IMR-90 (cell line): Measurements from ENCODE around the gene EBF3. TPM values are rescaled to one million over a fixed set of nuclear protein-coding genes. Genes with fewer than 3 reads are reported as not detected.

Source experiments
- ATAC-seq: fragments of 200-7000 bp; cut with Tn5 transposase; 2 replicates; pipeline ENCODE4 v1.9.1; 2020; ENCODE audit warnings: low read depth, mild to moderate bottlenecking, moderate library complexity
- BruUV-seq: library from RNA; stranded (reverse); fragments of 400-500 nt; replicated peaks from 2 replicates; lab custom pipeline; 2021; lab: Mats Ljungman, UMichigan
- CTCF ChIA-PET: fragments of 300-600 bp; formaldehyde crosslinking; extraction: SDS; loops from one replicate; lab custom pipeline; 2021; ENCODE audit warnings: antibody characterized with exemption; lab: Yijun Ruan, JAX
- POLR2A ChIA-PET: fragments of 300-600 bp; sonication (Branson Sonifier 250); formaldehyde crosslinking; loops from one replicate; lab custom pipeline; 2022; ENCODE audit warnings: antibody characterized with exemption; ENCODE audit not compliant: unreplicated experiment; lab: Charles Lee
- DNase-seq: peaks from one replicate; pipeline ENCODE4 v3.0.0; 2013
- H2AFZ ChIP-seq: replicated peaks from 2 replicates; pipeline ENCODE3; 2013; ENCODE audit warnings: low read length, mild to moderate bottlenecking; ENCODE audit not compliant: poor library complexity
- H2AK5ac ChIP-seq: 2 replicates; pipeline ENCODE4 v1.6.1; 2013; ENCODE audit warnings: low read depth, low read length, inconsistent platforms
- H2AK9ac ChIP-seq: replicated peaks from 2 replicates; pipeline ENCODE3; 2013; ENCODE audit warnings: mild to moderate bottlenecking, low read depth, low read length, moderate library complexity; ENCODE audit not compliant: poor library complexity
- H2BK120ac ChIP-seq: 2 replicates; pipeline ENCODE4 v1.6.1; 2013; ENCODE audit warnings: low read depth, low read length, inconsistent platforms
- H2BK15ac ChIP-seq: 3 replicates; pipeline ENCODE4 v1.6.1; 2013; ENCODE audit warnings: low read depth, low read length, inconsistent platforms
- H2BK20ac ChIP-seq: 2 replicates; pipeline ENCODE4 v1.6.1; 2013; ENCODE audit warnings: low read depth, mild to moderate bottlenecking, inconsistent platforms, low read length, moderate library complexity
- H2BK5ac ChIP-seq: 2 replicates; pipeline ENCODE4 v1.6.1; 2013; ENCODE audit warnings: mild to moderate bottlenecking, low read depth, low read length, inconsistent platforms; ENCODE audit not compliant: poor library complexity, severe bottlenecking
- H3K14ac ChIP-seq: replicated peaks from 2 replicates; pipeline ENCODE4 v1.6.1; 2013; ENCODE audit warnings: low read depth, low read length, inconsistent platforms
- H3K18ac ChIP-seq: 2 replicates; pipeline ENCODE4 v1.6.1; 2013; ENCODE audit warnings: low read depth, low read length, control low read depth
- H3K23ac ChIP-seq: 2 replicates; pipeline ENCODE4 v1.6.1; 2013; ENCODE audit warnings: low read depth, low read length, inconsistent platforms
- H3K27ac ChIP-seq: 2 replicates; pipeline ENCODE4 v1.5.1; 2013; ENCODE audit warnings: mild to moderate bottlenecking, control low read depth, low read length; ENCODE audit not compliant: insufficient read depth
- H3K27me3 ChIP-seq: 2 replicates; pipeline ENCODE4 v1.6.1; 2013; ENCODE audit warnings: low read length; ENCODE audit not compliant: control insufficient read depth, insufficient read depth
- H3K36me3 ChIP-seq: 2 replicates; pipeline ENCODE4 v1.6.1; 2013; ENCODE audit warnings: low read length, mixed read lengths; ENCODE audit not compliant: control insufficient read depth, insufficient read depth
- H3K4ac ChIP-seq: 2 replicates; pipeline ENCODE4 v1.6.1; 2013; ENCODE audit warnings: low read depth, low read length, inconsistent platforms
- H3K4me1 ChIP-seq: 2 replicates; pipeline ENCODE4 v1.6.1; 2013; ENCODE audit warnings: low read length, mixed read lengths; ENCODE audit not compliant: control insufficient read depth, insufficient read depth
- H3K4me2 ChIP-seq: 2 replicates; pipeline ENCODE4 v1.6.1; 2013; ENCODE audit warnings: low read depth, mild to moderate bottlenecking, control low read depth, low read length, moderate library complexity
- H3K4me3 ChIP-seq: 2 replicates; pipeline ENCODE4 v1.5.1; 2013; ENCODE audit warnings: low read depth, mild to moderate bottlenecking, control low read depth, low read length, moderate library complexity; ENCODE audit not compliant: insufficient read depth
- H3K56ac ChIP-seq: 2 replicates; pipeline ENCODE4 v1.6.1; 2013; ENCODE audit warnings: low read length, inconsistent platforms; ENCODE audit not compliant: insufficient read depth; ENCODE audit errors: extremely low read depth
- H3K79me1 ChIP-seq, 2 experiments: 2 replicates each; pipeline ENCODE4 v1.6.1; 2013; ENCODE audit warnings: low read length in 2 of 2, inconsistent platforms in 1 of 2, low read depth in 1 of 2
- H3K9ac ChIP-seq: 2 replicates; pipeline ENCODE4 v1.6.1; 2013; ENCODE audit warnings: low read depth, low read length, control low read depth
- H3K9me1 ChIP-seq: 2 replicates; pipeline ENCODE4 v1.6.1; 2013; ENCODE audit warnings: low read length, inconsistent platforms; ENCODE audit not compliant: insufficient read depth
- H3K9me3 ChIP-seq: 2 replicates; pipeline ENCODE4 v1.6.1; 2013; ENCODE audit warnings: low read length; ENCODE audit not compliant: control insufficient read depth, insufficient read depth
- H4K20me1 ChIP-seq: 2 replicates; pipeline ENCODE4 v1.6.1; 2013; ENCODE audit warnings: low read length, inconsistent platforms; ENCODE audit not compliant: insufficient read depth
- H4K5ac ChIP-seq: 2 replicates; pipeline ENCODE4 v1.6.1; 2013; ENCODE audit warnings: mild to moderate bottlenecking, low read depth, low read length, control low read depth
- H4K8ac ChIP-seq, 2 experiments: 2 replicates each; pipeline ENCODE4 v1.6.1; 2013; ENCODE audit warnings: low read depth in 2 of 2, low read length in 2 of 2, control low read depth in 1 of 2, inconsistent platforms in 1 of 2
- H4K91ac ChIP-seq: 2 replicates; pipeline ENCODE4 v1.6.1; 2013; ENCODE audit warnings: low read depth, low read length, inconsistent platforms; ENCODE audit not compliant: insufficient read depth
- BHLHE40 ChIP-seq: fragments of 150-350 bp; IDR thresholded peaks from 2 replicates; pipeline ENCODE4 v1.6.1; 2016; ENCODE audit warnings: mild to moderate bottlenecking, low read depth, low read length
- CHD1 ChIP-seq: IDR thresholded peaks from 2 replicates; pipeline ENCODE4 v1.6.1; 2012; ENCODE audit warnings: low read depth, low read length, improper control_type of control experiment
- CTCF ChIP-seq: conservative IDR thresholded peaks from 2 replicates; pipeline ENCODE4 v1.5.1; 2012; ENCODE audit warnings: mild to moderate bottlenecking, low read depth, low read length, improper control_type of control experiment
- ELK1 ChIP-seq: fragments of 150-350 bp; IDR thresholded peaks from 2 replicates; pipeline ENCODE4 v1.6.1; 2016; ENCODE audit warnings: low read depth, mild to moderate bottlenecking, low read length, moderate library complexity, borderline replicate concordance
- FOS ChIP-seq: fragments of 150-350 bp; IDR thresholded peaks from 2 replicates; pipeline ENCODE4 v1.6.1; 2016; ENCODE audit warnings: low read depth, low read length
- MAFK ChIP-seq: IDR thresholded peaks from 2 replicates; pipeline ENCODE4 v1.6.1; 2012; ENCODE audit warnings: low read depth, low read length, improper control_type of control experiment
- MAZ ChIP-seq: IDR thresholded peaks from 2 replicates; pipeline ENCODE4 v1.6.1; 2012; ENCODE audit warnings: low read depth, mild to moderate bottlenecking, low read length, improper control_type of control experiment, moderate library complexity, borderline replicate concordance
- MXI1 ChIP-seq: IDR thresholded peaks from 2 replicates; pipeline ENCODE4 v1.6.1; 2012; ENCODE audit warnings: low read depth, mild to moderate bottlenecking, low read length, moderate library complexity, borderline replicate concordance
- NFE2L2 ChIP-seq: fragments of 150-350 bp; IDR thresholded peaks from 2 replicates; pipeline ENCODE4 v1.6.1; 2016; ENCODE audit warnings: low read depth, mild to moderate bottlenecking, low read length
- RAD21 ChIP-seq: IDR thresholded peaks from 2 replicates; pipeline ENCODE4 v1.6.1; 2012; ENCODE audit warnings: low read length, improper control_type of control experiment
- RCOR1 ChIP-seq: IDR thresholded peaks from 2 replicates; pipeline ENCODE4 v1.6.1; 2012; ENCODE audit warnings: mild to moderate bottlenecking, low read length, improper control_type of control experiment; ENCODE audit not compliant: insufficient replicate concordance
- SMC3 ChIP-seq: fragments of 150-350 bp; IDR thresholded peaks from 2 replicates; pipeline ENCODE4 v1.6.1; 2016; ENCODE audit warnings: low read depth, mild to moderate bottlenecking, antibody characterized with exemption, low read length, moderate library complexity
- WGBS, 2 experiments: methylation state at CpG; one replicate each; pipeline versions ENCODE4 v1.1.5 to v1.1.7; 2013; ENCODE audit warnings: missing lambda C conversion rate in 2 of 2; ENCODE audit not compliant: insufficient read length in 1 of 2; ENCODE audit errors: extremely low coverage in 2 of 2; 5-methylcytosine and 5-hydroxymethylcytosine counted together
- dilution Hi-C: fragments of 300-500 bp; cut with HindIII; formaldehyde crosslinking; loops from one replicate; pipeline ENCODE4 v1.14.3; 2018; ENCODE audit warnings: low sequenced_read_pairs; ENCODE audit not compliant: unreplicated experiment
- in situ Hi-C: fragments of 300-500 bp; cut with MboI; formaldehyde crosslinking; loops from 3 replicates; pipeline ENCODE4 v1.14.3; 2019; ENCODE audit warnings: low sequenced_read_pairs, inconsistent platforms, mixed read lengths
- intact Hi-C: fragments of 100-400 bp; cut with micrococcal nuclease; formaldehyde crosslinking; loops from 2 replicates; pipeline ENCODE4 v1.10.0; 2022
- polyA plus RNA-seq, 3 experiments: library from polyadenylated mRNA; depleted of rRNA; stranded (reverse); fragments of >200 nt; gene quantifications; 2 replicates each; pipeline ENCODE4 v1.2.3, GENCODE V29; 2012; ENCODE audit warnings: low replicate concordance in 1 of 3
- total RNA-seq: library from RNA; depleted of rRNA; stranded (reverse); fragments of >200 nt; gene quantifications from 2 replicates; pipeline ENCODE4 v1.2.3, GENCODE V29; 2012

EBF3 gene
- total and polyA plus RNA-seq, 2 of the 4 experiments (the other 2 are of a cell fraction): 0.36 to 0.70 TPM

- H3K27ac ChIP-seq: no peak overlapping the region
- H3K27me3 ChIP-seq: no peaks in the 10 kb centered on the region
- TF ChIP-seq FOS (no peak), RCOR1 (no peak), MAFK (no peak), MXI1 (no peak), SMC3 (no peak), CHD1 (no peak), MAZ (no peak), RAD21 (no peak), ELK1 (no peak), NFE2L2 (no peak), BHLHE40 (no peak), CTCF (no peak)
- H2AK5ac ChIP-seq: no peak overlapping the region
- peaks cover 1% of the 10 kb centered on the region; the same call in 1 of the 2 replicates for H3K36me3 ChIP-seq
- H2BK120ac ChIP-seq: no peak overlapping the region
- no peak overlapping the region for H3K18ac ChIP-seq
- no peak overlapping the region for H2AFZ ChIP-seq
- no peak overlapping the region for H3K9ac ChIP-seq
- POLR2A ChIA-PET: no interaction called here
- no peak for ATAC-seq
- no peak overlapping the region for H3K4me2 ChIP-seq
- in situ Hi-C loops: no loop called here
- H4K20me1 ChIP-seq: no peaks in the 10 kb centered on the region
- H3K14ac ChIP-seq: no peak overlapping the region
- BruUV-seq: no TSS peak
- no peak overlapping the region for H4K91ac ChIP-seq
- no peak overlapping the region for H2BK15ac ChIP-seq
- no peak overlapping the region for H3K4me3 ChIP-seq
- CTCF ChIA-PET: no interaction called here
- no peak overlapping the region for H3K4ac ChIP-seq
- no peak overlapping the region for H2AK9ac ChIP-seq
- no peaks in the 10 kb centered on the region for H3K79me1 ChIP-seq
- DNase-seq: no peak
- intact Hi-C loops: no loop called here
- dilution Hi-C loops: no loop called here
- peaks cover 4% of the 10 kb centered on the region for H3K9me3 ChIP-seq
- H3K56ac ChIP-seq: no peak overlapping the region
- H3K4me1 ChIP-seq: no peaks in the 10 kb centered on the region
- H4K5ac ChIP-seq: no peak overlapping the region
- no peak overlapping the region for H4K8ac ChIP-seq
- H3K23ac ChIP-seq: no peak overlapping the region
- no peaks in the 10 kb centered on the region for H3K9me1 ChIP-seq
- WGBS, 2 experiments: 100% methylated on average over 1 of the region's 6 CpGs; no CpG with 5 or more reads in 1 of the 2 experiments
- no peak overlapping the region for H2BK20ac ChIP-seq
- no peak overlapping the region for H2BK5ac ChIP-seq
Observed at GRCh38 chr10:129878835-129879234, 85.2 kb downstream of the EBF3 start.
